Lung (tissue), 12 donors: Measurements from ENCODE around the gene POP7. TPM values are rescaled to one million over a fixed set of nuclear protein-coding genes. Genes with fewer than 3 reads are reported as not detected.

Experiments used
- ATAC-seq: fragments of 200-7000 bp; cut with Tn5 transposase; one replicate; pipeline ENCODE4 v1.9.1; 2020; ENCODE audit warnings: moderate number of reproducible peaks; ENCODE audit not compliant: insufficient read depth, low FRiP score
- DNase-seq, 3 donors: peaks; one replicate each; pipeline ENCODE4 v3.0.0-alpha.2; 2013 to 2017
- H3K27ac ChIP-seq, 2 donors: one replicate each; pipeline ENCODE4 v1.5.1; 2013; ENCODE audit warnings: mild to moderate bottlenecking in 2 of 2, moderate library complexity in 2 of 2, control low read depth in 1 of 2, inconsistent platforms in 1 of 2, low read depth in 1 of 2, low read length in 1 of 2
- H3K27me3 ChIP-seq, 3 donors: one replicate each; pipeline ENCODE4 v1.5.1; 2013; ENCODE audit warnings: low read length in 2 of 3; ENCODE audit not compliant: control insufficient read depth in 3 of 3, insufficient read depth in 3 of 3
- H3K36me3 ChIP-seq, 4 donors: one replicate each; pipeline ENCODE4 v1.5.1; 2013; ENCODE audit warnings: low read length in 4 of 4, mild to moderate bottlenecking in 1 of 4, moderate library complexity in 1 of 4; ENCODE audit not compliant: control insufficient read depth in 4 of 4, insufficient read depth in 4 of 4
- H3K4me1 ChIP-seq, 5 donors: one replicate each; pipeline ENCODE4 v1.5.1; 2013; ENCODE audit warnings: low read length in 5 of 5, mild to moderate bottlenecking in 2 of 5, moderate library complexity in 1 of 5; ENCODE audit not compliant: control insufficient read depth in 5 of 5, insufficient read depth in 5 of 5
- H3K4me3 ChIP-seq: one replicate; pipeline ENCODE4 v1.5.1; 2013; ENCODE audit warnings: mild to moderate bottlenecking, control low read depth, moderate library complexity
- H3K9ac ChIP-seq, 2 donors: one replicate each; pipeline ENCODE4 v1.5.1; 2013; ENCODE audit warnings: low read length in 2 of 2, control low read depth in 1 of 2; ENCODE audit not compliant: insufficient read depth in 1 of 2
- H3K9me3 ChIP-seq, 4 donors: one replicate each; pipeline ENCODE4 v1.5.1; 2013; ENCODE audit warnings: low read length in 3 of 4, mild to moderate bottlenecking in 1 of 4, moderate library complexity in 1 of 4; ENCODE audit not compliant: control insufficient read depth in 4 of 4, insufficient read depth in 3 of 4
- WGBS, 2 donors: extraction: QIAGEN DNeasy Blood & Tissue Kit; methylation state at CpG; one replicate each; pipeline ENCODE4 v1.1.7; 2013; 5-methylcytosine and 5-hydroxymethylcytosine counted together
- polyA plus RNA-seq, 2 donors: library from polyadenylated mRNA; stranded (reverse); fragments of 200-250 nt; gene quantifications; one replicate each; pipeline ENCODE4 v1.2.1, GENCODE V29; 2013
- total RNA-seq, 2 donors: library from RNA; depleted of rRNA in 1 of 2; stranded (reverse); fragments of >200 nt in 1 of 2; gene quantifications; one replicate each; pipeline ENCODE4 v1.2.1, GENCODE V29; 2014 to 2021
- TF ChIP-seq, protein P1 (sequence below): IDR thresholded peaks from 2 replicates; pipeline ENCODE4 v1.5.1; 2012; ENCODE audit warnings: mild to moderate bottlenecking; ENCODE audit errors: control extremely low read depth, extremely low read depth
- donor health status: control.
- donor health status: control.
- donor health status: Bipolar disorder and iron deficiency.
- donor health status: healthy.
- donor health status: DM: yes; HTN: yes; CAD: no.

POP7 gene
- total and polyA plus RNA-seq, 4 donors, result 20.3 to 50.6 (median 33.3) TPM

DNA sequence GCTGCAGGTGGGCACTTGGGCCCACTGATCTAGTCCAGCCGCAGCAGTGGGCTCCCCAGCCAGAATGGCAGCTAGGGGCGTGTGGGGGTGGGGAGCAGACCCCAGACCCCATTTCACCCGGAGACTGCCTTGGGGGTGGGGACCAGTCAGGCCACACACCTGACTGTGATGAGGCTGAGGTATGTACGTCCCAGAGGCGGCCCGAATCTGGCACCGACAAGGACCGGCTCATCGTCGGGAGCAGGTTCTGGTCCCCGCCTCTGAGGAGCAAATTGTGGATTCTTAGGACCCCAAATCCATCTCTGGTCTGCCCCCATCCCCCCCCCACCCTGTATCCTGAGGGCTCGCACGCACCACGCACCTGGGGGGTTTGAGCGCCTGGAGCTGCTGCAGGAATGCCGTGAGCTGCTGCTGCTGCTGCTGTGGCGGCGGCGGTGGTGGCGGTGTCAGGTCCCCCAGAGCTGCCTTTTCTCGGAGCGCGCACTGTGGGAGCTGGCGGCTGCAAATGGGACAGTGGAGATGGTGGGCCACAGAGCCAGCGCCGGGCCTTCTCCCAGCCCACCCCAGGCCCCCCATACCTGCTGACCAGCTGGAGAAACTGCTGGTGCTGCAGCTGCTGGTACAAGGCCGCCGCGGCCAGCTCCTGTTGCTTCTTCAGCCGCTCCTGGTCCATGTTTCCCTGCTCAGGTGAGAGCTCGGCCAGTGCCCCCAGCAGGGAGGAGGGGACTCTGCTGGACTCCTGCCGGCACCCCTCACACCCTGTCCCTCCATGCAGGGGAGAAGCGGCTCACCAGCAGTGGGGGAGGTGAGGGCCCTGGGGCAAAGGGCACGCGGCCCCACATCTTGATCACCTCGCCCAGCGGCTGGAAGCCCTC is 22.0 kb upstream of the POP7 start:
- Histone ChIP-seq H3K9me3 (no peaks in the 10 kb centered on the region), H3K36me3 (peaks cover 10 to 90% (median 32%) of the 10 kb centered on the region in 4 donors), H3K9ac (no peak overlapping the region), H3K27ac (no peak overlapping the region), H3K4me1 (no peaks in the 10 kb centered on the region), H3K4me3 (no peak overlapping the region), H3K27me3 (no peaks in the 10 kb centered on the region)
- WGBS, 2 donors, result 95 to 96% methylated on average over 33 to 37 of the region's 37 CpGs
- TF ChIP-seq, protein P1, sequence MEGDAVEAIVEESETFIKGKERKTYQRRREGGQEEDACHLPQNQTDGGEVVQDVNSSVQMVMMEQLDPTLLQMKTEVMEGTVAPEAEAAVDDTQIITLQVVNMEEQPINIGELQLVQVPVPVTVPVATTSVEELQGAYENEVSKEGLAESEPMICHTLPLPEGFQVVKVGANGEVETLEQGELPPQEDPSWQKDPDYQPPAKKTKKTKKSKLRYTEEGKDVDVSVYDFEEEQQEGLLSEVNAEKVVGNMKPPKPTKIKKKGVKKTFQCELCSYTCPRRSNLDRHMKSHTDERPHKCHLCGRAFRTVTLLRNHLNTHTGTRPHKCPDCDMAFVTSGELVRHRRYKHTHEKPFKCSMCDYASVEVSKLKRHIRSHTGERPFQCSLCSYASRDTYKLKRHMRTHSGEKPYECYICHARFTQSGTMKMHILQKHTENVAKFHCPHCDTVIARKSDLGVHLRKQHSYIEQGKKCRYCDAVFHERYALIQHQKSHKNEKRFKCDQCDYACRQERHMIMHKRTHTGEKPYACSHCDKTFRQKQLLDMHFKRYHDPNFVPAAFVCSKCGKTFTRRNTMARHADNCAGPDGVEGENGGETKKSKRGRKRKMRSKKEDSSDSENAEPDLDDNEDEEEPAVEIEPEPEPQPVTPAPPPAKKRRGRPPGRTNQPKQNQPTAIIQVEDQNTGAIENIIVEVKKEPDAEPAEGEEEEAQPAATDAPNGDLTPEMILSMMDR, result no peak
- DNase-seq, result no peak
- ATAC-seq, result no peak

DNA sequence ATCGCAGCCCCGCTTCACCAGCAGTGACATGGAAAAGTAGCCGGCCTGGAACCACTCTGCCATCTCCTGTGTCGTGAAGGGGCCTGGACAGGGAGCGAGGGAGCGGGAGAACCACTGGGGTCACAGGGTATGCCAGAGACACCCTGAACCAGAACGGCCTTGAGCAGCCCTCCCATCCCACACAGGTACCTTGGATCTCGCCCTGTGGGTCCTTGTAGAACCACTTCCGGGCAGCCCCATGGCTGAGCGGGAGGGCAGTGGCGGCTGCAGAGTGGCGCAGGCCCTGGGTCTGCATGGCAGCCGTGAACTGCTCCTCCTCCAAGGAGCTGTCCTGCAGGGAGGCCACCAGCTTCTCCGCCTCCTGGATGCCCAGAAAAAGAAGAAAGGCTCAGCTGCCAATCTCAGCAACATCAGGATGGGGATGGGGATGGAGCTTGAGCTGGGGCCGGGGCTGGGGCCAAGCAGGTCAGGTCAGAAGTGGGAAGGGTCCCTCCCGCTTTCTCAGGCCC is 21.3 kb upstream of the POP7 start:
- Histone ChIP-seq H3K4me1 (peaks cover 0 to 3% (median 0%) of the 10 kb centered on the region in 5 donors), H3K27ac (peak overlapping the region in 1 of 2 donors; percentile 15), H3K9me3 (no peaks in the 10 kb centered on the region), H3K27me3 (no peaks in the 10 kb centered on the region), H3K9ac (no peak overlapping the region), H3K4me3 (no peak overlapping the region), H3K36me3 (peaks cover 10 to 85% (median 32%) of the 10 kb centered on the region in 4 donors)
- DNase-seq (no peak), ATAC-seq (no peak)
- WGBS, 2 donors, result 95 to 98% methylated on average over 16 of the region's 16 CpGs
- TF ChIP-seq, protein P1, result no peak

DNA sequence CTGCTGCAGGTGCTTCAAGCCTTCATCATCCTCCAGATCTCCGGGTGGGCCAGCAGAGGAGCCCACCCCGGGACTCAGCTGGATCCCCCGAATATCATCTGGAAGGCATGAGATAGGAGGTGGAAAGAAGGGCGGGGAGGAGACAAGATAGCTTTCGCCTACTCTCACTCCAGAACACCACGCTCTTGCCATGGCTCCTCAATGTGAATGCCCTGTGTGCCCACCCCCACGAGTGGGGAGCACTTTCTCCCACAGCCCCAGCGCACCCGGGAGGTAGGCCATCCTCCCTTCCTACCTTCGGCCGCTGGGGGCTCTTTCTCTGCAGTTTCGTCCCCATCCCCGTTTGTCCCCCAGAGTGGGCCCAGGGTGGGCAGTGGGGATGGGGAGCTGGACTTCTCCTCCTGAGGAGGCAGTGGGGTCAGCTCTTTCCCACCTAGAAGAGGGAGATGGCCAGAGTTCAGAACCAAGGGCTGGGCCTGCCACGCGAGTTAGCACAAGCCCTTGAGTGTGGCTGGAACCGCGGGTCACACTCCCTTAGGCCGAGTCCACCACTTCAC is 20.8 kb upstream of the POP7 start:
- H3K9me3 ChIP-seq, result no peaks in the 10 kb centered on the region
- H3K9ac ChIP-seq, result no peak overlapping the region
- H3K4me3 ChIP-seq, result no peak overlapping the region
- WGBS, 2 donors, result 92 to 97% methylated on average over 18 of the region's 18 CpGs
- no peak overlapping the region for H3K27ac ChIP-seq
- DNase-seq, result no peak
- H3K4me1 ChIP-seq, result peaks cover 0 to 3% (median 0%) of the 10 kb centered on the region in 5 donors
- ATAC-seq, result no peak
- H3K36me3 ChIP-seq, result peaks cover 10 to 81% (median 32%) of the 10 kb centered on the region in 4 donors
- TF ChIP-seq, protein P1, result no peak
- no peaks in the 10 kb centered on the region for H3K27me3 ChIP-seq
